GM19043 (cell line): Measurements from ENCODE around the gene ADAM22.

Experiments used
- ATAC-seq: cut with Tn5 transposase; IDR thresholded peaks from one replicate; pipeline ENCODE4 v1.9.1; 2021; ENCODE audit warnings: low read depth; ENCODE audit not compliant: unreplicated experiment

ADAM22 gene

GRCh38 chr7:88208521-88208920 is 274.5 kb downstream of the ADAM22 start:
- ATAC-seq, result no peak

GRCh38 chr7:88212918-88213317 is 278.9 kb downstream of the ADAM22 start:
- ATAC-seq, result no peak

- ATAC-seq, result no peak
Observed at GRCh38 chr7:88214456-88214855, 280.4 kb downstream of the ADAM22 start.

GRCh38 chr7:88215295-88215694 is 281.2 kb downstream of the ADAM22 start:
- no peak for ATAC-seq

- no peak for ATAC-seq
Observed at GRCh38 chr7:88216276-88216675, 282.2 kb downstream of the ADAM22 start.

- ATAC-seq, result peak; percentile 72
Observed at GRCh38 chr7:88217675-88218428, 283.8 kb downstream of the ADAM22 start.

GRCh38 chr7:88218429-88218745 is 284.3 kb downstream of the ADAM22 start:
- no peak for ATAC-seq

GRCh38 chr7:88218836-88219605 is 285.0 kb downstream of the ADAM22 start:
- peak; percentile 23 for ATAC-seq

GRCh38 chr7:88219781-88220747 is 286.0 kb downstream of the ADAM22 start, which contains the start of gene SRI:
Gene SRI, minus strand, starts transcription at chr7:88220038. Its CDS starts 12 bp downstream, at chr7:88220026.
- ATAC-seq, result peak; percentile 46

- no peak for ATAC-seq
Observed at GRCh38 chr7:88223265-88223664, 289.2 kb downstream of the ADAM22 start.

GRCh38 chr7:88224601-88225275 is 290.7 kb downstream of the ADAM22 start:
- no peak for ATAC-seq

- ATAC-seq, result no peak
Observed at GRCh38 chr7:88226201-88226600, 292.1 kb downstream of the ADAM22 start.

- no peak for ATAC-seq
Observed at GRCh38 chr7:88226886-88227516, 292.9 kb downstream of the ADAM22 start.

GRCh38 chr7:88229302-88229995 is 295.4 kb downstream of the ADAM22 start:
- no peak for ATAC-seq

GRCh38 chr7:88230646-88231045 is 296.6 kb downstream of the ADAM22 start:
- ATAC-seq, result no peak

- ATAC-seq, result no peak
Observed at GRCh38 chr7:88233828-88234227, 299.8 kb downstream of the ADAM22 start.

- no peak for ATAC-seq
Observed at GRCh38 chr7:88239852-88240251, 305.8 kb downstream of the ADAM22 start.

GRCh38 chr7:88243345-88243909 is 309.4 kb downstream of the ADAM22 start:
- peak; percentile 78 for ATAC-seq

GRCh38 chr7:88244258-88244657 is 310.2 kb downstream of the ADAM22 start:
- no peak for ATAC-seq
